GM21576 (cell line): ENCODE data around the gene NFIB.

Experiments
- ATAC-seq: cut with Tn5 transposase; IDR thresholded peaks from one replicate; pipeline ENCODE4 v1.9.1; 2021; ENCODE audit warnings: mild to moderate bottlenecking, moderate library complexity; ENCODE audit not compliant: unreplicated experiment

NFIB gene

GRCh38 chr9:14281136-14281795 is 32.7 kb downstream of the NFIB start:
- ATAC-seq = no peak

DNA sequence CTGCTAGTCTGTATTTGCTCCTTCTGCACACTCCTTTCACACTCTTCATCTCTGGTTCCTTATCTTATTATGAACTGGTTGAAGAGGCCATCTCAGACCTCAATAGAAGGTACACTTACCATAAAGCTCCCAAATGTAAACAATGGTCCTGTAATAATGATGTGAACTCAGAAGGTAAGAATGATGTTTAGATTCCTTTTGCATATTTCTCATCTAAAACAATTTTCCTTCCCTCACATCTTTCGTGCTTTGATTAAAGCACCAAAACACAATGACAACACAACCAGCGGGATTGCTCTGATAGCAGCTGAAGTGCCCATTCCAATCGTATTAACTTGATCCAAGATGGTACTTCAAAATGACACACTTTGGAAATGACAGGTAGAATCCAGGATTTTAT is 34.3 kb downstream of the NFIB start:
- no peak for ATAC-seq

DNA sequence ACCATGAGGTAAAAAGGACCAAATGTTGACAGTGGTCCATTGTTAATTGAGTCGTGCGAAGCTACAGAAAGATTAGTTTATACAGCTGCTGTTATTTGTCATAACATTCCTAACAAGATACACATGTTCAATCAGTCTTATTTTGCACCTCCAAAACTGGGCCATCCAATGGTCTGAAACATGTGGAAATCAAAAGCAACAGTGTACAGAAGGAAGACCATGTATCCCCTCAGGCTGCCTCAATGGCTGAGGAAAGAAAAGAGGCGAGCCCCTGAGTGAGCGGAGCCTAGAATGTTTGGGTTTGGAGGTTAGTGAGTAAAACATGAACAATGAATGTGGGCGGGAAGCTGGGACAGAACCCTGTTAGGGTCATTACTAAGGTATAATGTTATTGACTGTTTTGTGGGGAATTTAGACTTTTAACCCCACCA is 35.6 kb downstream of the NFIB start:
- ATAC-seq = no peak

DNA sequence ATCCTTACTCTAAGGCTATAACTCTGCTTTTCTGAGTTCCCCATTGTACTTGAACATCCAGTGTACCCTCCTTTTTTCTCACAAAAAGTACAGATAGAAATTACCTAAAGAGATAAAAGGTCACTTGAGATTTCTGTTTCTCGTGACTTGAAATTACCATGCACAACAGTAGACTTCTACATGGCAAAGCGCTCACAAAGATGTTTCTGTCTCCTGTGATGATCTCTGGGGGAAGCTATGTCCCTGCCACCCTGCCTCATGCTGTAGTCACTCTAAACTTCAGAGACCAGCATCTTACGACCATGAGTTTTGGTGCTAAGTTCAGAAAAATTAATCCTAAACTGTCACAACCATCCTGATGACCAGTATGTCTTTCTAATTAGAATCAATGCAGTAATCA is 36.2 kb downstream of the NFIB start:
- no peak for ATAC-seq

- no peak for ATAC-seq
These were observed 36.7 kb downstream of the NFIB start for GRCh38 chr9:14277244-14277643.

DNA sequence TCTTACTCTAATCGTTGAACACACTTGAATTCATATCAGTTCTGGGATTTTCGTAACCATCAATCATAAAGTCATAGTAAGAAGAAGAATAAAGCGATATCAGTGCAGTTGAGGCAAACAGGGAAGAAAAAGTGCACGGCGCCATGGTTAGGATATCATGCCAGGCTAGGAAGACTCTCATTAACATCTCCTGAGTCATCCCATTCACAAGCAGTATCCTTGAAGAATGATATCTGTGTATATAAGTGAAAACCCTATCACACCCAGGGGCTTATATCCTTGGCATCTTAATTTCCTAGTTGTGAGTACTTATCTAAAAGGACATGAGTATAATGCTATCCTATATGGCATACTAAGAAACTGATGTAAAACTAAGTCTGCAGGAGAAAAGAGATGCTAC is 38.6 kb downstream of the NFIB start:
- no peak for ATAC-seq

DNA sequence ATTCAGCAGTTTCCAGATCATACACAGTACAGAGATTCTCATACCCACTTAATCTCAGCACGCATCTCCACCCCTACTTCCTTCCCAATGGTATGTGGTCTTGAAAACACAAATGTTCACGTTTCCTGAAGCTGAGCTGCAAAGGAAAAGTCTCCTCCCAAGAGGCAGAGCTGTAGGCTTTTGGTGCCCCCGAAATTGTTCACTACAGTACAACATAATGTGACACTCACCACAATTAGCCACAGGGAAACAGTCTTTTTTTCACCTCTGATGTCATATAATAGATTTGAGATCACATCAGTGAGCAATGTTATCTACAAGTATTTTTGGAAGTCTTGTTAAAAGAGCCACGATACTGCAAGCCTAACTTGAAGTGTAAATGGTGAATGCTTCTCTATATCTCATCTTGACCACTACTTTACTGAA is 40.2 kb downstream of the NFIB start:
- no peak for ATAC-seq

DNA sequence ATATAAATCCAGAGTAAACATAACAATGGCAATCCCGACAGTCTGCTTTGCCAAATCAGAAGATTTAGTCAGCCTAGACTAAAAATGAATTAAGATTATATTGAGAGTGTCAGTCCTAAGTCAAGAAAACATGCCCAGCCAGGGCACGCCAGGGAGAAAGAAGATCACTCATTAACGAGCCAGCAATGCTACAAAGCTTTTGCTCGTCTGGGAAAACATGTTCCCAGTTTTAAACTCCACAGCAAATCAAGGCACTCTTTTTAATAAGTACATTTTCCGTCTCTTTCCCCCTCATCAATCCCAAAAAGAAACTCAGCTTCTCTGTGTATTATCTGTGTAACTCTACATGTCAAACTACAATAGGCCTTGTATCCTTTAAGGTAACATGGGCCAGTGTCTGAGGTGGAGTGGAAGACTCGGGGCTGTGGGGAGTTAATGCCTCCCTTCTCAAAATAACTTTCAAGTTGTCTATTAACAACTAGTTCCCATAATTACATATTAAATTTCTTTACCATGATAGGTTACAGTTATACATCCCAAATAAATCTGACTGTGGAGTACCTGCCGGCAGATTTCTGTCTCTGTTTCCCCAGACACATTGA is 40.9 kb downstream of the NFIB start:
- no peak for ATAC-seq

DNA sequence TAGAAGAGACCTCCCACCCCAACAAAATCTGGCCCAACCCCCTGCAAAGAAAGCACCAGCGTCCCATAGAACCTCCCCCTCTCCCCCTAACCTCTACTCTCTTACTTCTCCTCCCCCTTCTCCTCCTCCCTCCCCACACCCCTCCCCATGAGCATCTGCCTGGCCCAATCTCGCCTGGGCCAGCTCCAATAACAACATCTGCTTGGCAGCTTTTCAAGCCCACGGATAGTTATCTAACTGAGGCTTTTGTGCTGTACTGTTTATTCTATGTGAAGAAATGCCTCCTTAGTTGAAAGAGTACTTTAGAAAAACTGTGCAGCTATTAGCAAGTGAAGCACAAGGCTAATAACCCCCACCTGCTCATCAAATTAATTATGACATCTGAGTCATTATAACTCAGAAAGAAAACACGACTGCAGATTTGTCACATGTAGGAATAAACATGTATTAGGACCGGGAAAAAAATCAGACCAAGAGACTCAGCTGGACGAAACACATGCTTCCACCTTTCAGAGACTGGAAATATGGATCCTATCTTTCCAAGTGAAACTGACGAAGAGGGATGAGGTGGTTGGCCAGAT is 42.8 kb downstream of the NFIB start:
- no peak for ATAC-seq

GRCh38 chr9:14270358-14271092 is 43.4 kb downstream of the NFIB start:
- ATAC-seq = no peak

GRCh38 chr9:14269916-14270315 is 44.0 kb downstream of the NFIB start:
- ATAC-seq = no peak

GRCh38 chr9:14263707-14264483 is 50.0 kb downstream of the NFIB start:
- no peak for ATAC-seq

DNA sequence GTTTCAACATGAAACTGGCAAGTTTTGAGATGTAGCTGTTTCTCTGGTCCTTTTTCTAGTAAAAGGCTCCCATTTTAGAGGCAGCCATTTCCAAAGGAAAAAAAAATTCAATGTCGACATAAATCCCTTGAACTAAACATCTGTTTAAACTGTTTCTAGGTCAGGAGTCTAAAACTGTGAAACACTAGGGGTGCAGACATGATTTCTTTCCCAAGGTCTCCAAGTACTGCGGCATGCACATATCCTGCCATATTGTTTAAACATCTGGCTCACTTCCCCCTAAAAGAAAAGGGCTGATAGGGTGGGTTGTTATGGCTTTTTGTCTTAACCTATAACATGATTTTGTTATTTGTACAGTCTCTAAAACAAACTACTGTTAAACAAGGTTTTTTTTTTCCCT is 51.1 kb downstream of the NFIB start:
- no peak for ATAC-seq

GRCh38 chr9:14261616-14262015 is 52.3 kb downstream of the NFIB start:
- ATAC-seq = no peak

- no peak for ATAC-seq
These were observed 53.8 kb downstream of the NFIB start for GRCh38 chr9:14260101-14260500.

DNA sequence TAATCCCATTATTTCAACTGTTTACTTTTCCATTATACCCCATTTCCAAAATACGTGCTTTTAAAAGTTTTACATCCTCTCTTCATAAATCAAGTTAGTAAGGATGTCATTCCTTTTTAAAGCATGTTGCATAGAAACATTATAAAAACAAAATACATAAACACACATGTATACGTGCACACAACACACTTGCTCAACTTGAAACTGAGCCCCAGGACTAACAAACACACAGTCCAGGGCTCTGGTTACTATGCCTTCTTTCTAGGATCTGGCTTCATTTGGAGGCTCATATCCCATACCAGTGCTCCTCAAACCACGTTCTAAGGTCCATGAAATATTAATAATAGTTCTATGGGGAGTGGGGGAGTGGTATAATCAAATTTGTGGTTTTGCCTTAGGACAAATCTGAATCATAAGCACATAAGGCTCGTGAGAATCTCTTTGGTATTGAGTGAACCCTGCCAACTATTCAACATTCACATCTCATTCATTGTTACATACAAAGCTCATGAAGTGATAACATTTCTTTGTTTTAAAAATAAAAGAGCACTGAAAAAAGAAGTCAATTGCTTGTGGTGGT is 55.2 kb downstream of the NFIB start:
- ATAC-seq = no peak

DNA sequence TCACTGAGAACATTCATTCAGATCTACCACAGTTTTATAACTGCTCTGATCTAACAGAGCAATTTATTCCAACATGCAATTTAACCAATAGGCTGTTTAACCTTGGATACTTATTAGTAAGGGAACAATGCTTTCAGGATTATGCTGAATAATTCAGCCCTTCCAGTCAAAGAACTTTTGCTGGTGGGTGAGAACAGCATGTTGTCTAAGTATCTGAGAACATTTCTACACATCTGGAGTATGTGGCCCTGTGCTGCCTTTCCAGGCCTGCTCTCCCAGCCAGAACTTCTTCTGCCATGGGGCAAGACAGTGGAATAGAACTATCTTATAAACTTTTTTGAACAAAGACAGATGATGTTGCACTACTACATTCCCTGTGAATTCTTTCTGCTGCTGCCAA is 55.8 kb downstream of the NFIB start:
- ATAC-seq = no peak

DNA sequence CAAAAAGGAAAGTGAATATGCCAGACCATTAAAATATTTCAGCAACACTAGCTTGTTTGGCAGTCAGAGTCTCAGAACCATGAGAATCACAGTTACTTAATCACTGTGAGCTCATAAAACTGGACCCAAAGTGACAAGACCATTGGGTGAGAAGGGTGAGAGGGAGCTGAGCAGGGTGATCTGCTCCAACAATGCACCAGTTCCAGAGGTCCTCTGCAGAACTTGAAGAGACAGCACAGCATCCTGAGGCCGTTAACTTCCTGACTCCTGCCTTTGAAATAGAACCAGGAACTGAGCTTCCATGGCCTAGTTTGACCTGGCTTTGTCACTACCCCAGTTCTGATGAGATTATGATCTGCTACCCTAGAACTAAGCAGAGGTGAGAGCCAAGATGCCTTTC is 57.4 kb downstream of the NFIB start:
- ATAC-seq = no peak

DNA sequence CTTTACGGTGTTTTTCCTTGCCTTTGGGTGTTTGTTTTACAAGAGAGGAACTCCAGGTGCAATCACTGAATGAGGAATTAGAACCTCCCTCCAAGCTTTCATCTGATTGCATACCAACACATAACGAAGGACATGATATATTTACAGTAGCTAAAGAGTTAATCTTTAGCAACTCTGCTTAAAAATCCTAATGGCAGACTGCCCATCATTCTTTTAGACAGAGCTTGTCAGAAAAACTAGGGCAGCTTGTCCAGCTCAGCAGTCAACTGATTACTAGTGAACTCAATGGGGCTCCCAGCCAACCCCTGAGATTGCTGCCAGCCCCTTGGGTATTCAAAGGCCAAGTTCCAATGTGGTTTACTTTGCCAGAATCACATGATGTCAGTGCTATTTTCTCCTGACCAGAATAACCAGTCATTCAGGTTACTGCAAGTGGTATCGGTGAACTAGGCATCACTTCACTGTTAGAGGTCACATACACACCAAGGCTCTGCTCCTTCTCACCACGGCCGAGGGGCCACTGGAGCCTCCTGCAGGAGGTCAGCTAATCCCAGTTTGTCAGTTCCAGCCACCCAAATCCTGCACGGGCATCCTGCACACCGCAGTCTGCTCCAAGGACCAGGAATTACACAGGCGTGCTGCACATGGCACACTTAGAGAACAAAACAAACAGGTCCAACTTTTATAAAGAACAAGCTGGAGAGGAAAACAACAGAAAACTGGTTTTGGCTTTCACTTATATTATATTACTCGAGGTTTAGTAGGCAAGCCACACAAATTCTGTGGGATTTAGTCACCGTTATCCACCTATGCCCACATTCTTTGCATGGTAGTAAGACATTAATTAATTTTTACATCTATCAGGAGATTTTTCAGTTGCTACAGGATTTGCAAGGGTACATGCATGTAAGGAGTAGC is 62.5 kb downstream of the NFIB start:
- no peak for ATAC-seq

GRCh38 chr9:14250794-14251153 is 63.2 kb downstream of the NFIB start:
- ATAC-seq = no peak
